HG02623 (cell line): Measurements from ENCODE around the gene ABCC6.
"Not testable (repeated sequence)": the region's sequence is repeated elsewhere in the genome, so short reads cannot be mapped to it uniquely, and the experiment has no call there.

ENCODE experiments used
- ATAC-seq: cut with Tn5 transposase; IDR thresholded peaks from one replicate; pipeline ENCODE4 v1.9.1; 2021; ENCODE audit warnings: moderate library complexity; ENCODE audit not compliant: unreplicated experiment

The ABCC6 gene

DNA sequence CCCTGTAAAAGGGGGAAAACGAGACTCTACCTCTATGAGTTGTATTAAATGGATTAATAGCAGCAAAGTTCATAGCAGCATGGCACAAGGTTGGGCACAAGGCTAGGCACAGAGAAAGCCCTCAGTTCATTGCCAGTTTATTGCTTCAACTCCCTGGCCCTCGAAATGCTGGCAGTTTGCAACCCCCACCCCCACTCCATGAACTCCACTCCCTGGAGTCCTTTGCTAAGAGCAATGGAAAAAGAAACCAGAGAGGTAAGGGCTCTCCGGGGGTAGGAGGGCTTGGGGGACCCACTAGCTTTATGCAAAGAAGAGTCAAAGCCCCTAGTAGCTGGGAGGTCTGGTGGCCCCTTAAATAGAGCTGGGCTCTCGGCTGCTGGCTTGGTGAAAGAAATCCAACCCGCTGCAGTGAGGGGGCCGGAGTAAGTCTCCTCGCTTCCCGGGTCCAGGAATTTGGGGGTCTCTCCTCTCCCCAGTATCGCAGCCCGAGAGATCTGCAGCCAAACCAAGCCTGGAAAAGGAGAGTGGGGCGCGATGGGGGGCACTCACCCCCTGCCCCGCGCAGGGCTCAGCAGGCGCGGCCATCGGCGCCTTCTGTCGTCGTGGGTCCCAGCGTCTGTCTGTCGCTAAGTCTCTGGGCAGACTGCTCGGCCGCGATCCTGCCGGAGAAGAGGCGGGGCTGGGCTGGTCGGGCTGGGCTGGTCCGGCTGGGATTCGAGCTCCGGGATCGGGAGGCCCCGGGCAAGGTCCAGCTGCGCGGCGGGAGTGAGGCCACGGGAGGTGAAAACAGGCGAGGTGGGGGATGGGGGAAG, at the start of gene ABCC6:
Gene ABCC6 (minus strand): TSS at position 645 of the 812 bp plus-strand sequence. CDS start 60 bp downstream, at position 585.
- ATAC-seq = not testable (repeated sequence)

DNA sequence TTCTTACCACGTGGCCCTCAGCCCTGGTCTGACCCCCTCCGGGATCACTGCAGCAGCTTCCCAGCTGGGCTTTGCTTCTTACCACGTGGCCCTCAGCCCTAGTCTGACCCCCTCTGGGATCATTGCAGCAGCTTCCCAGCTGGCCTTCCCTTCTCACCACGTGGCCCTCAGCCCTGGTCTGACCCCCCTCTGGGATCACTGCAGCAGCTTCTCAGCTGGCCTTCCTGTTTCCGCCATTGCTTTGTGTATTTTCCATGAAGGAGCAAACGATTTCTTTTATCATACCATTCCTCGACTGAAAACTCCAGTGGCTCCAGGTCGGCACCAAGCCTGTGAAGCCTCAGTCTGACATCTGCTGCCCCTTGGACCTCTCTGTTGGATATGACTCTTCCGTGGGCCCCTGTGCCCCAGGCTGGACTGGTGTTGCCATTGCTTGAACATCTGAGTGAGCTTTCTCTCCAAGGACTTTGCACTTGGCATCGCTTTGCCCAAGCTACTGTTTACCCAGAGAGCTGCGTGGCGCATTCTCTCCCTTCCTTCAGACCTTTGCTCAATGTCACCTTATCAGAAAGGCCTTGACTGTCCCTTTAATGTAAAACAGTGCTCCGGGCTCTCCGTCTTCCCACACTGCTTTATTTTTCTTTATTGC, 49.4 kb upstream of the ABCC6 start:
- ATAC-seq = not testable (repeated sequence)

DNA sequence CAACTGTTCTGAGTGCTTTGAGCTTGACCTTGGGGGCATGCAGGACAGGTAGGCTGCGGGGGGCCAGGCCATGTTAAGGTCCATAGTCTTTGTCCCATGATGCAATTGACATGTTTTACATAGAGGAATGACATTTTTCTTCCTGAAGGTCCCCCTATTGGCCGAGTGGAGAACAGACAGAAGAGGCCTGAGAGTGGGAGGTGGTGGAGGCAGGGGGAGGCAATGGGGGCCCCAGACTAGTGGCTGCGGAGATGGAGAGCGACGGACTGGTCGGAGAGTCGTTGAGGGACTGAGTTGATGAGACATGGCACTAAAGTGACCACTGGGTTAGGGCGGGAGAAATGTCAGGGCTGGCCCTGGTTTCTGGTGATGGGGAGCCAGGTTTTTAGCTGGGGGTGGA, 48.4 kb upstream of the ABCC6 start:
- not testable (repeated sequence) for ATAC-seq

DNA sequence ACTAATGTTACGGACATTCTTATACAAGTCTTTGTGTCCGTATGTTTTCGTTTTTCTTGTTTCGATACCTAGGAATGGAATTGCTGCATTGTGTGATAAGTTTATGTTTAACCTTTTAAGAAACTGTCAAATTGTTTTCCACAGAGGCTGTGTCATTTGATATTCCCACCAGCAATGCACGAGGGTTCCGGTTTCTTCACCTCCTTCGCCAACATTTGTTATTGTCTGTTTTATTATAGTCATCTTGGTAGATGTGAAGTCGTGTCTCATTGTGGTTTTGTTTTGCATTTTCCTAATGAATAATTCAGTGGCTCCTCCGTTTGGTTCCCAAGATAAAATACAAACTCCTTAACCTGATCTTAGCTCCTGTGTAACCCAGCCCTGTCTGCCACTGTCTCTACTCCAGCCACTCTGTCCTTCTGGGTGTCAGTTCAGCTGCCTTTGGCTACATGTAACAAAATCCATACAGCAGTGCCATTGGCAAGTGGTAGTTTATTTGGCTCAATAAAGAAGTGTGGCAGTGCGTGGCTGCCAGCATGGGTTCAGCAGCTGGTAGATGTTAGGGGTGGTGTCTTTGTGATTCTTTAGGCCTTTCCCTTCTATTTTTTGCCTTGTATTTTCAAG, 45.0 kb upstream of the ABCC6 start:
- ATAC-seq = not testable (repeated sequence)

DNA sequence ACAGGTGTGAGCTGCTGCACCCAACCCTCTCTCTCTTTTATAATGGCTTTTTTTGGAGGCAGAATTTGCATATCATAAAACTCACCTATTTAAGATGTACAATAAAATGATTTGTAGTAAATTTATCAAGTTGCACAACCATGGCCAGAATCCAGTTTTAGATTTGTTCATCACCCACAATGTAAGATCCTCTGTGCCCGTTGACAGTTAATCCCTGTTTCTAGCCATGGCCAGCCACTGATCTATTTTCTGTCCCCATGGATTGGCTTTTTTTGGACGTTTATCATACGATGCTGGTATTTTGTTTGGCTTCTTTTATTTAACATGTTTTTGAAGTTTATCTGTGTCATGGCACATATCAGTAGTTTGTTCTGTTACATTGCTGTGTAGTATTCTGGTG, 44.4 kb upstream of the ABCC6 start:
- ATAC-seq = not testable (repeated sequence)

DNA sequence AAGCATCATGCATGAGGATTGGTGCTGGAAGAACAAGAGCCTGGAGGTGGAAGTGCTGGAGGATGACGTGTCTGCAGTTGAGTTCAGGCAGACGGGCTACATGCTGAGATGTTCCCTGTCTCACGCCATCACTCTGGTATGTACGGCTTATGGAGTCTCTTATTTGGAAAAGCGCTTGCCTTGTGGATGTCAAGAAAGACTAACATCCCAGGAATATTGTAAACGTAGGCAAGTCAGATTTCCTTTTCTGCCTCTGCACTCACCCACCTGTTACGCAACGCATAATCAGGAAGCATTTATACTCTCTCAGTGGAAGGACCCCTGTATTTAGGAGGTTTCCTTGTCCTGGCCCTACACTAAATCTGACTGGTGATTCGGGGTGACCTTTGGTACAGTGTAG, 41.8 kb upstream of the ABCC6 start:
- not testable (repeated sequence) for ATAC-seq

DNA sequence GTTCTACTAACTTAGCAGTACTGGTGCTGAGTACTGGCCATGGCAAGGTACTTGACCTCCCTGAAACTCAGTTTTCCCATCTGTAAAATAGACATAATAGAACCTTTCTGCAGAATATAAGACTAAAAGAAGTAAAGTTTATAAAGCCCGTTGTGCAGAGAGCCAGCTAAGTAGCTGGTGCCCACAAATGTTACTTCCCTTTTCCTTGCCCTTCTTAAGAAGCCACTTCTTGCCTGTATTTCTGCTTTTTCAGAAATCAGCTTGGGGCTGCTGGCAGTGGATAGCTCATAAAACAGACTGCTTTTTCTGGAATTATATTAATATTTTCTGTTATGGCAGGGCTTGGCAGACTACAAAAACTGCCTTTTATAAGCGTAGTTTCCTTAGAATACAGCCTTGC, 40.7 kb upstream of the ABCC6 start:
- ATAC-seq = not testable (repeated sequence)

DNA sequence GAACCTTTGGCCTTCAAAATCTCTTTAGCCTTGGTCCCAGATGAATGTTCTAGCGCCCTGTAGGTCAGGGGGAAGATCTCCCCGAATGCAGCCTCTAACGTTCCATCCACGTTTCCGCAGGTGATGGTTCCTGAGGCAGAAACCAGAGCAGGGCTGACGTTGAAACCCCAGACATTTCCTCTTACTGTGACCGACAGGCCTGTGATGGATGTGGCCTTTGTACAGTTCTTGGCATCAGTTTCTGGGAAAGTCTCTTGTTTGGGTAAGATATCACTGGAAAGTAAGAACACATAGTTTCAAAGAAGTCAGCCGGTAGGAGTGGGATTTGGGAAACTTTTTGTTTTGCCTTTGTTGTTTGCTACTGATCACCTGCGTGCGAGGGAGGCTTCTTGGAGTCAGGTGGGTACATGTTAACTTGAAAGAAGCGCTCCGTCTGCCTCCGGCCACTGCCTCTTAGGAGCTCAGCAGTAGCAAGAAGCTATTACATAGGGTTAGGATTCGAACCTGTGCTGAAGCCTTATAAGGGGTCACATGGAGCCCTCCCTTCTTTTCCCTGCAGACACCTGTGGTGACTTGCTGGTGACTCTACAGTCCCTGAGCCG, 39.8 kb upstream of the ABCC6 start:
- not testable (repeated sequence) for ATAC-seq

DNA sequence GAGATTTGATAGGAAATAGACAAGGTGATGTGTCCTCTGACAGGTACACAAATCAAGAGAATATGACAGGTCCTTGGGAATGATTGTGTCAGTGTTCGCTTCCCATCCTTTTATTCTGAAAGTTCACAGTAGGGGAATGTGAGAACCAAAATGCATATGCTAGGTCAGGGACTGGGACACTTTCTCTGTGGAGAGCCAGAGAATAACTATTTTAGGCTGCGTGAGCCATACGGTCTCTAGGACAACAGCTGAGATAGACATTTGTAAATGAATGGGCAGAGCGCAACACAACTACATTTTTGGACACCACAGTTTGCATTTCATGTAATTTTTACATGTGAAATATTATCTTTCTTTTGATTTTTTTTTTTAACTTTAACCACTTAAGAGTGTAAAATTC, 36.7 kb upstream of the ABCC6 start:
- not testable (repeated sequence) for ATAC-seq

DNA sequence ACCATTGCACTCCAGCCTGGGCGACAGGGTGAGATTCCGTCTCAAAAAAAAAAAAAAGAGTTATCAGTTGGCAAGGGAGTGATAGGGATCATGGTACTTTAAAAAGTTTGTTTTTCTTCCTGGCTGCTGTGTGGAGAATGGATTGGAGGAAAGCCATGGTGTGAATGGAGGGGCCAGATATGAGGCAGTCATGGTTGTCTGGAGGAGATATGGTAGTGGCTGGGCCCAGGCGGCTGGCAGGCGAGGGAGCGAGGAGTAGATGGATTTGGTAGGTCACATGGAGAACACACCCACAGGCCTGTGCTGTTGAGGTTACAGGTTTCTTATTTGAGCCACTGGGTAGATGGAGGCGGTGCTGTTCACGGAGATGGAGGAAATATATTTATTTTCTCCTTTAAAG, 35.5 kb upstream of the ABCC6 start:
- ATAC-seq = not testable (repeated sequence)

DNA sequence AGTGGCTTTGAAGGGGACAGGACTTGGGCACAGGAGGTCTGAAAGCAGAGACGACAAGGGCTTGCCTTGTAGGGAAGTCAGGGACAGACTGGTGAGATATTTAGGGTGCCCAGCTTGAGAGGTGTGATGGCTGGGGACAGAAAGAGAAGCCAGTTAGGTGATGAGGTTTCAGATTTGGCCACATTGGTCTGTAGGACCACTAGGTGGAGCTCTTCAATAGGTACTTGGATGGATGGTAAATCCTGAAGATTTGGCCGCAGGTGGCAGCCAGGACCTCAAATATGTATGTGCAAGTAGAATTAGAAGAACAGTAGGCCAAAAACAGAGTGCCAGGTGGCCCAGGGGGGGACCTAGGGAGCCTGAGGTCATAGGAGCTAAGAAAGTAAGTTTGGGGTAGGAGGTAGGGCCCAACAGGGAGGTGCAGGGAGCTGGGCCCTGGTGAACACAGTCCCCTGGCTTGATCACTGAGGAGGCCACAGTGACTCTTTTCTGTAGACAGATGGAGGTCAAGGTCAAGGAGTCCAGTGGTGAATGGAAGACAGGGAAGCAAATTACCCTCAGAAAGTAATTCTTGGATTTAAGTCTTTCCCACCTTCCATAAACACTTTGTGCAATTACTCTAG, 34.1 kb upstream of the ABCC6 start:
- not testable (repeated sequence) for ATAC-seq

DNA sequence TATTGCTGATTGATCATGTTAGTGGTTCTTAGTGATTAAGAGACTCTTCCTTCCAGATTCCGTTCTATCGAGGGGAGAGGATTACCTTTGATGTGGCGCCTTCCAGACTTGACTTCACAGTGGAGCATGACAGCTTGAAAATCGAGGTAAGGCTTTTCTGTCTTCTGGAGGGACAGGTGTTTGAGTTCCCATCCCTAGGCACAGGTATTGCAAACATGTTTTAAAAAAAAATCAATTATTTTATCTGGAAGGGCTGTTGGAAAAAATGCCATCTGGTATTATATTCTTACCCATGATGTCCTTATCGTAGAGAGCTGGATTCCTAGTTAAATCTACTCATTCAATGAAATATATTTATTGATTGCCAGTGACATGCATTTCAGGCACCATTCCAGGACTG, 29.1 kb upstream of the ABCC6 start:
- not testable (repeated sequence) for ATAC-seq

DNA sequence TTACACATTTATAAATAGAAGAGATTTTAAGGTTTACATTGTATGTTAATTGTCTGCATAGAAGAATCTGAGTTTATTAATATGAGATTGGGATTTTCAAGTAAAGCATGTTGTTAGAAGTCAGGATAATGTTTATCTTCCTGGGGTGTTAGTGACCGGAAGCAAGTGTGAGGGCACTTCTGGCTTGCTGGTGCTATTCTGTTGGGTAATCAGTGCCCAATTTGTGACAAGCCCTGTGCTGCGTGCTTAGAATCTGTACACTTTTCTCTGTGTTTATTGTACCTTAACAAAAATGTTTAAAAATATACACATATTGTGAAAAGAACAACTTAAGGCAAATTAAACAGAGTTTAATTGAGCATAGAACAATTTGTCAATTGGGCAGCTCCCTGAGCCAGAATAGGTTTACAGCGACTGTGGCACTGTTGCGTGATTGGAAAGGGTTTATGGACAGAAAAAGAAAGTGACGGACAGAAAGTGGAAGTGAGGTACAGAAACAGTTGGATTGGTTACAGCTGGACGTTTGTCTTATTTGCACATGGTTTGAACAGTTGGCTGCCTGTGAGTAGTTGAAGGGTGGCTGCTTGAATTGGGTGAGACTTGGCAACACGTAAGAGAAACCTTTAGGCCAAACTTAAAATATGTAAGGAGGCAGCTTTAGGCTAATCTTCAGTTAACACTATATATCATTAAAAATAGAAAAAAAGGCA, 26.5 kb upstream of the ABCC6 start:
- not testable (repeated sequence) for ATAC-seq

DNA sequence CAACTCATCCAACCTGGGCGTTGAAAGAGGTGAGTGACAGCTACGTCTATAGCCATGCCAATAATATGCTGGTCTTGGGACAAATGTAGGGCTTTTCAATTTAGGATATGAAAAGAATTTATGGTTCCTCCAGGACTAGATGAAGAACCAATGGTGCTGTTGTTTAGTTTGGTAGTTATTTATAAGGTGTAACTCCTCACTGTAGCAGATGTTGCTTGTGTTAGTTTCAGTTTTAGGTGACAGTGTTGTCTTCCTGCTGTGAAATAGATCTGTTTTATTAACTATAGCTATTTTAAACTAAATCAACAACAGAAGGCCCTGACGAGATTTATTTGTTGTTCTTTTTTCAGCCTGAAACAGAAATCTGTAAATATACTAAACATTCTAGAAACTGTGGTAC, 24.1 kb upstream of the ABCC6 start:
- not testable (repeated sequence) for ATAC-seq

DNA sequence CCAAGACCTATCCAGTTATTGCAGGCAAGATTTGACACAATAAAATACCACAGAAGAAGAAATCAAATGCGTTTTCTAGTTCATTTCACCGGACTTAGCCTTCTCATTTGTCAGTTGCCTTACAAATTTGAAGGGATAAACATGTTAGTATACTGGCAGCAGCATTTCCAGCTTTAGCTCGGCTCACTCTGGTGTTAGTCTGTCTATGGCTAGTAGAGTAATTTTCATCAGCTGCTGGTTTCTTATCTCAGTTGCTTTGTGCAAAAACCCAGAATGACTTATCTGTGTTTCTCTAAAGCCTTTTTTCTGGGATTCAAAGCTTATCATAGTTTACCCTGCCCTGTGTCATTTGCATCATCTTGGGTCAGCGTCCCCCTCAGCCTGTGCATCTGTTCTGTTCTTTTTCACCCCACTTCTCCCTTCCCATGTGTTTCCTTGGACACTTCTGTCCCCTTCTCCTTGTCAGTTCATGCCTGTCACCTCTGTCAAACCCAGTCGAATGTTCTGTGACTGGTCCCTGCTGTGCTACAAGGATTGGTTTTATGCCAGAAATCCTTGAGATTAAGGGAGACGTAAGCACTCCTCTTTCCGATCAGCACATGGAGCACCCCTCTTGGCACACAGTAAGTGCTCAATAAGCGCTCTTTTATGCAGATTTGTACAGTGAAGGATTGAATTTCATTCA, 23.4 kb upstream of the ABCC6 start:
- ATAC-seq = not testable (repeated sequence)

DNA sequence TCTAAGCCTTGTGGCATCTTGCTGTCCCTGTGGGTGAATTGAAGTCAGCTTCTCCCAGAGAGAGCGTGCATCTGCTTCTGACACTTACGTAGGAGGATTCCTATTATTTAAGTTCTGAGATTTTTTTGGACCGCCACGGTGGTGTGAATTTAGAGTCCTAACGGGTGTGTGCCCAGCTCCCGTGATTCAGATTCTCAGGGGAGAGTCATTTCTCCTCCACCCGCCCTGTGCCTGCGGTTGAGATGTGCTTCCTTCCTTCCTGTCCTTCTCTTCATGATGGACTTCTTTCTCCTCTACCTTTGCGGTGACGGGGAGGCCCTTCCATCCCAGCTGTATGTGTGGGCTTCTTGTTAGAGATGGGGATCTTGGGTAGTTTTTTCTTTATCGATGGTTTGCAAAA, 20.6 kb upstream of the ABCC6 start:
- not testable (repeated sequence) for ATAC-seq

DNA sequence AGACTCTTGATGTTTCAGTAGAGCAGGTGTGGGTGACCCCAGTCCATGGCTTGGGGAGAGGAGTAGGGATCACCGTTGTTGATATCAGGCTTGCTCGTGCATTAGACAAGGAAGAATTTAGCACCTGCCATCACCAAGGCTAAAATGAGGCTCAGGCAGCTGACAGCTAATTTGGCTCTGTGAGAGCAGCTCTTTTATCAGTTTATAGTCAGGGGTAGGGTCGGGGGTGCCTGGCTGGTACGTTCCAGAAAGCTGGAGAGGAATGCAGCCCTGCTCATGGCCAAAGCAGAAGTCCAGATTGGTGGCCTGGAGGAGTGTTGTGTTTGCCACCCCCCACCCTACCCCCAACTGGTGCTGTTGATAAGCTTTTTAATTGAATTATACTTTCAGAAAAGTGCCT, 17.4 kb upstream of the ABCC6 start:
- not testable (repeated sequence) for ATAC-seq

DNA sequence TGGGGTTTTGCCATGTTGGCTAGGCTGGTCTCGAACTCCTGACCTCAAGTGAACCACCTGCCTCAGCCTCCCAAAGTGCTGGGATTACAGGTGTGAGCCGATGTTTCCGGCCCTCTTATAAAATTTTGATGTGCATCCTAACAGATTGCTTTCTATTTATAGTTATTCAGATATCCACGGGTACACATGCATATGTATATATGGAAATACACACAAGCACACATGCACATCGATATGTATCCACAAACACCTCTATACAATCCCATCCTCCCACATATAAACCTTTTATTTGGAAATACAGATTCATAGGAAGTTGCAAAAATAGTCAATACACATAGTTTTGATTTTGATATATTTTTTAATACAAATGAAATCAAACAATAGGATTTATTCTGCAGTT, 14.4 kb upstream of the ABCC6 start:
- ATAC-seq = not testable (repeated sequence)

DNA sequence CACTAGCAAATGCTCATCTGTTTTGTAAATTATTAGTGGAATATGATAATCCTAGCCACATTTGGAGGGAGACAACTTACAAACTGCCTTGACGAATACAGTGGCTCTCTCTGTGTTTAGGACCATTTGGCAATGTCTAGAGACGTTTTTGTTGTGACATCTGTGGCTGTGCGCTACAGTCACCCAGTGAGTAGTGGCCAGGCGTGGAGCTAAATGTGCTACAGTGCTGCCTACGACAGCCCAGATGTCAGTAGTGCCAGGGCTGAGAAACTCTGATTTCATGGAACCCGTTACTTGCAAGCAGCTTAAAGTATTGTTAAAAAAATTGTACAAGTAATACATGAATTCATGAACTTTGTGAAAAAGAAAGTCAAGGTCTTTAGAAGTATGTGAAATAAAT, 13.8 kb upstream of the ABCC6 start:
- ATAC-seq = not testable (repeated sequence)

DNA sequence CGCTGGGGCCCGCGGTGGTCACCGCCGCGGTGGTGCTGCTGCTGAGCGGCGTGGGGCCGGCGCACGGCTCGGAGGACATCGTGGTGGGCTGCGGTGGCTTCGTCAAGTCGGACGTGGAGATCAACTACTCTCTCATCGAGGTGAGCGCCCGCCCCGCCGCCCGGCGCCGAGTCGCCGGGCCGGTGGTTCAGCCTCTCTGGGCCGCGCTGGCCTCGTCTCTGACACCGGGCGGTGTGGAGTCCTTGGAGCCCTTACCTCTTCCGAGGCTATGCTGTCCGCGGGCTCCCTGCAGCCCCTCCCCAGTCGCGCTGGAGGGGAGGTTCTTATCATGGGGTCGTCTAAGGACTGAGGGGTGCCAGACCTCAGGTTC, 9.4 kb upstream of the ABCC6 start:
- peak; percentile 1 for ATAC-seq
